HG02973 (cell line): ENCODE measurements around the gene IFNGR2.
A peak's percentile ranks its signal among the peaks of the same experiment; 100 is the strongest.
"Not testable (repeated sequence)": the region's sequence is repeated elsewhere in the genome, so short reads cannot be mapped to it uniquely, and the experiment has no call there.

Source experiments
- ATAC-seq: cut with Tn5 transposase; IDR thresholded peaks from one replicate; pipeline ENCODE4 v1.9.1; 2021; ENCODE audit warnings: moderate library complexity; ENCODE audit not compliant: unreplicated experiment

The IFNGR2 gene

DNA sequence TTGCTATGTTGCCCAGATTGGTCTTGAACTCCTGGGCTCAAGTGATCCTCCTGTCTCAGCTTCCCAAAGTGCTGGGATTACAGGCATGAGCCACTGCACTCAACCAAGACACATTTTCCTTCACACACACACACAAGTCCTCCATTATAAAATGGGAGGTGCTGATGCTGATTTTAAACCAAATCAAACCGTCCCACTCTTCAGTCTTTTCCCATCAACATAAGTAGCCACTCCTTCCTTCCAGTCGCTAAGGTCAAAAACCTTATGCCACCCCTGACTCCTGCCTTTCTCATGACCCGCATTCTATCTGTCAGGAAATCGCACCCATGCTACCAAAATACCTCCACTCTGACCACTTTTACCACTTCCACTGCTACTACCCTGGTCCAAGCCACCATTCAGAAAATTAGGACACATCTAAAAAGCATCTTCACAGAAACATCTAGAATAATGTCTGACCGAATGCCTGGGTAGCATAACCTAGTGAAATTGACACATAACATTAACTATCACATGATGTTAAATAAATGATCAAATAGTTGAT, 28.0 kb upstream of the IFNGR2 start:
- ATAC-seq = no peak

DNA sequence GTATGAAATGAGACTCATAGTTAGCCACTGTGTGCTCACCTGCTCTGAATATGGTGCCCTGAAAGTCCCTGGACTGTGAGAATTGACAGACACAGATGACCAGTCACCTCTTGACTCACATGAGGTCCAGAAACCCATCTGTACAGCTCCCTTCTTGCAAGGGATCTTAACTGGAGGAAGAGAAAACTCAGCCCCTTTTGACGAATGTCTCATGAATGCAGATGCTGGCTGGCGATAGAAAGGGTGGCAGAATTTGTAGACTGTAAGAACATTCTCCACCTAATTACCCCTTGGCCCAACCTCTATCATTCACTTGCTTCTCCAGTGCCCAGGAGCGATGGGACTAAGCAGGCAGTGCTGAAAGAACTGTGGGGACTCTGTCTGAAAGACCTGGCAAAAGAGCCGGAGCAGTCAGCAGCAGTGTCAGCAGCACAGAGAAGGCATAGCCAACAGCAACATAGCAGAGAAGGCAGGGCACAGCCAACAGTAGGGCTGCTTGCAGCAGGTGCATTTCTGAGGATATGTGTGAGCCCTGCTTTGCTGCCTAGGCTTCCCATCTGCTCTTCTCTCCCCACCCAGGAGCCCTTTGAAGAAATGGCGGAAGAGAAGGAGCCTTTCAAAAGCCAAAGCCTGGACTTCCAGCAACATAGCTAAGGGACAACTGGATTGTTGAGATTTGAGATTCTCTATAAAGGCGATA, 25.8 kb upstream of the IFNGR2 start:
- no peak for ATAC-seq

DNA sequence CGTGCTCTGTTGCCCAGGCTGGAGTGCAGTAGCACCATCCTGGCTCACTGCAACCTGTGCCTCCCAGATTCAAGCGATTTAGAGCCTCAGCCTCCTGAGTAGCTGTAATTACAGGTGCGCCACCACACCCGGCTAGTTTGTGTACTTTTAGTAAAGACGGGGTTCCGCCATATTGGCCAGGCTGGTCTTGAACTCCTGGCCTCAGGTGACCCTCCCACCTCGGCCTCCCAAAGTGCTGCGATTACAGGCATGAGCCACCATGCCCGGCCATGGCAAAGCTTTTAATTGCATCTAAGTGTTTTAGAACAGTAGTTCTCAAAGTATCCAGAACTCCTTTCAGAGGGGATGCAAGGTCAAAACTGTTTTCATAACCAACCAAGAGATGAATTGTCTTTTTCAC, 25.1 kb upstream of the IFNGR2 start:
- no peak for ATAC-seq

GRCh38 chr21:33379934-33380333, 23.3 kb upstream of the IFNGR2 start:
- not testable (repeated sequence) for ATAC-seq

DNA sequence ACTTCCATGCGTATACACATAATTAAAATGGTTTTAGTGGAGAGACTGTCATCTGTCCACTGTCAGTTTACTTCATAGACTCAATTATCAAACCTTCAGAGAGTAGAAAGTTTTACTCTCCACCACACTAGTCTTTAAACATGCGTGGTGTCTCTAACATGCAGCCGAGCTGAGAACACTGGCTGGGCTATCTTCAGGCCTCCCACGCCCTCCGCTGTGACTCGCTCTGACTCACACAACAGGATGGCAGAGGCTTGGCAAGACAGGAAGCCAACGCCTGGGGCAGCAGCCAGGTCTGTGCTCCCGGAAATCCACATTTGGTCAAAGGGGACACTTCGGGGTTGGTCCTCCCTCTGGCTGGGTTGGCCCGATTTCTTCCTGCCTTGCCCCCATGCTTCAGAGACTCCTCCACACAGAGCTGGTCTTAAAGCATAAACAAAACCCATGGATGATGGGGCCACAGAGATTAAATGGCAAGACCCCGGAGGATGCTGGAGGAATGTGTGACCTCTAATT, 22.7 kb upstream of the IFNGR2 start:
- peak; percentile 55 for ATAC-seq

GRCh38 chr21:33381381-33381780, 21.8 kb upstream of the IFNGR2 start:
- ATAC-seq = not testable (repeated sequence)

GRCh38 chr21:33383056-33383888, 19.9 kb upstream of the IFNGR2 start:
- ATAC-seq = peak; percentile 68

- ATAC-seq = no peak
Observed at GRCh38 chr21:33384841-33385331, 18.3 kb upstream of the IFNGR2 start.

DNA sequence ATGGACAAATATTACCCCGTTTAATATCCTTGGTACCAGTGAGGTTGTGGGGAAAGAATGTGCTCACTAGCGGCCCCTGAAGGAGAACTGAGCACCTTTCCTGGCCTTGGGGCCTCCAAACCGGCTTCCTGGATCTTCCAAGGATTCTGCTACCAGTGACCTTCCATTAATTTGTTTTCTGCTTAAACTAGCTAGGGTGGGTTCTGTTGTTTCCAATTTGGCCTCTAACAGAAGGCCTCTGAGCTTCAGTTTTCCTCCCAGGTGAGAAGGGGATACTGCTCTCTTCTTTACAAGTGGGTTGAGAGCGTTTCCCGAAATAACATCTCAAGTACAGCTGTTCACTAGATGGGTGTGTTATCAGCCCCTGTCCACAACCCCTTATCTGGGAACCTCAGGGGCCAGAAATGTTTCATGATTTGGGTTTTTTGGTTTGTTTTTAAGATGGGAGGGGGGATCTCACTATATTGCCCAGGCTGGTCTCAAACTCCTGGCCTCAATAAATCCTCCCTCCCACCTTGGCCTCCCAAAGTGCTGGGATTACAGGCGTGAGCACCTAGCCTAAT, 16.9 kb upstream of the IFNGR2 start:
- no peak for ATAC-seq

DNA sequence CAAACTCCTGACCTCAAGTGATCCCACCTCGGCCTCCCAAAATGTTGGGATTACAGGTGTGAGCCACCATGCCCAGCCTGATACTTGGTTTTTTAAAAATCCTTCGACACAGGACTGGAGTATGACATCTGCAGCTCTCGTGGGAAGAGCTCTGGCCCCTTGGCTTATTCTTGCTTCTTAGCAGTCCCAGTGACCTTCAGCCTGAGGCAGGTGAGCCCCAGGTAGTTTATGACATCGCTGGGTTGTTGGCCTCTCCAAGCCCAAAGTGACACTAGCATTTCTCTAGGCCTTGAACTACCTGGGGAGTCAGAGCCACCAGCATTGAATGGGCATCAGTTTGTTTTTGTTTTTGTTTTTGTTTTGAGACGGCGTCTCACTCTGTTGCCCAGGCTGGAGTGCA, 15.9 kb upstream of the IFNGR2 start:
- ATAC-seq = no peak

DNA sequence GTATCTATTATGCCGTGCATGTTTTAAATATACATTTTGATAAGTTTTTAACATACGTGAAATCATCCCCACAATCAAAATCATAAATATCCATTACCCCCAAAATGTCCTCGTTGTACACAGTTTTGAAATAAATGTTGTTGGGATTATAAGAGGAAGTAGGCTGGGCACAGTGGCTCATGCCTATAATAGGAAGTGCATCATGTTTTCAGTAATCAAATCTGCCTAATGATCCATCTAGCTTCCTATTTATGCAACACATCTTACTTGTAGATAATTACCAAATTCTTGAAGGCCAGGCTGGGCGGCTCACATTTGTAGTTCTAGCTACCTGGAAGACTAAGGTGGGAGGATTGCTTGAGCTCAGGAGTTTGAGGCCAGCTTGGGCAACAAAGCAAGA, 15.0 kb upstream of the IFNGR2 start:
- no peak for ATAC-seq

GRCh38 chr21:33390479-33390878, 12.7 kb upstream of the IFNGR2 start:
- no peak for ATAC-seq

DNA sequence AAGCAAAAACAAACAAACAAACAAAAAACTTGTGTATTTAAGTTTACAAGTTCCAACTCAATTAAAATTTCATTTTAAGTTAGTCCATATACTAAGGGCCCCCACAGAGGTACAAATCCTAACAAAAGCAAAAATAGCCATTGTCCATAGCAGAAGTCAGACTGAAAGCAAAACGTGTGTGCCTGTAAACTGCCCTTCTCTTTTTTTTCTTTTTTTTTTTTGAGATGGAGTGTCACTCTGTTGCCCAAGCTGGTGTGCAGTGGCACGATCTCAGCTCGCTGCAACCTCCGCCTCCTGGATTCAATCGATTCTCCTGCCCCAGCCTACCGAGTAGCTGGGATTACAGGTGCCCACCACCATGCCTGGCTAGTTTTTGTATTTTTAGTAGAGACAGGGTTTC, 11.6 kb upstream of the IFNGR2 start:
- ATAC-seq = no peak

- no peak for ATAC-seq
Observed at GRCh38 chr21:33392284-33392985, 10.8 kb upstream of the IFNGR2 start.

- no peak for ATAC-seq
Observed at GRCh38 chr21:33393348-33393747, 9.9 kb upstream of the IFNGR2 start.

- no peak for ATAC-seq
Observed at GRCh38 chr21:33394260-33394659, 9.0 kb upstream of the IFNGR2 start.

DNA sequence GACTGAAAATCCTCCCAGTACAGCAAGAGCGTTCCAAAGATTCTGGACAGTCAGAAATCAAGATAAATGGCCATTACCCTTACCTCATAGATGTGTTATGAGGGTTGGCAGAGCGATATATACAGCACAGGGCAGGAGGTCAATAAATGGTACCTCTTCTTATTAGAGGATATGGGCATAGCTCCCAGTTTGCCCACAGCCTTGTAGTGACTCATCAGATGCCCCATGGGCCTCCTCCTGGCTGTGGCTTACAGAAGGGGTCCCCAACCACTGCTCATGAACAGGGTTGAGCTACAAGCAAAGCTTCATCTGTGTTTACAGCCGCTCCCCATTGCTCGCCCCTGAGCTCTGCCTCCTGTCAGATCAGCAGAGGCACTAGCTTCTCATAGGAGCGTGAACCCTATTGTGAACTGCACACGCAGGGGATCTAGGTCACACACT, 7.3 kb upstream of the IFNGR2 start:
- ATAC-seq = no peak

GRCh38 chr21:33396436-33396835, 6.8 kb upstream of the IFNGR2 start:
- no peak for ATAC-seq

- ATAC-seq = no peak
Observed at GRCh38 chr21:33396951-33397350, 6.3 kb upstream of the IFNGR2 start.

DNA sequence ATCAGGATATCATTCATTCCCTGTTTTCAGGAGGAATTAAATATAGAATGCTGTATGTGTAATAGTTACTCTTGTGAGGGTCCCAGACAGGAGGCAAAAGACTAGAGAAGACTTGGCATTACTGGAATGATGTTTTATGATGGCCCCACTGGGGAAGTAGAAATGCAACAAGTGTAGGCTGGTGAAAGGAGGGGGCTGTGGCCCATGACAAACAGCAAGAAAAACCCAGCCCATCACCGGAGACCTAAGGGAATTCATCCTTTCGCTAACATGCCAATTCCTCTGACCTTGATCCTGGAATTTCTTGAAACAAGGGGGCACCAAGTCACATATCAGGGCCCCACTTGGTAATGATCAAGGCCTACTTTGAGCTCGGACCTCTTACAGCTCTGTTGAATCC, 5.5 kb upstream of the IFNGR2 start:
- ATAC-seq = no peak

DNA sequence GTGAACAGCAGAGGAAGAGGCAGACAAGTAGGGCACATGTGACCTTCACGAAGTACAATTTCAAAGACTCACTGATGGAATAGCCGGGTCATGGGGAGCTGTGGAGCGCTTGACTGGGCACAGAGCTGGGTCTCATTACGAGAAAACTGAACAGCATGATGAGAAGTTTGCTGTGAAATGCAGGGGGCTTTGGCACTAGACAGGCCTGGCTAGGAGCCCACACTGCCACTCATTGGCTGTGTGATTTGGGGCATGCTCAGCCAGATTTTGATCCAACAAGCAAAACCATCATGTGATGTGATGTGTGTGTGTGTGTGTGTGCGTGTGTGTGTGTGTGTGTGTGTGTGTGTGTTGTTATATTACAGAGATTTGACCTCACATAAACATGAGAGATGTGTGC, 4.9 kb upstream of the IFNGR2 start:
- no peak for ATAC-seq
